Neural crest cell (in vitro differentiated cells): ENCODE data around the gene RRM1. TPM values are rescaled to one million over a fixed set of nuclear protein-coding genes. Genes with fewer than 3 reads are reported as not detected.
A peak's percentile ranks its signal among the peaks of the same experiment; 100 is the strongest.

Experiments
- DNase-seq: peaks from one replicate; pipeline ENCODE4 v3.0.0; 2021; ENCODE audit warnings: low read depth, mixed read lengths, low spot score
- H3K27ac Mint-ChIP-seq: one replicate; pipeline ENCODE4 v1.8.0; 2021; ENCODE audit warnings: mild to moderate bottlenecking, mixed read lengths; ENCODE audit not compliant: unreplicated experiment
- H3K27me3 Mint-ChIP-seq: 2 replicates; pipeline ENCODE4 v1.8.0; 2021; ENCODE audit warnings: low read depth, mild to moderate bottlenecking, mixed read lengths
- H3K36me3 Mint-ChIP-seq: 2 replicates; pipeline ENCODE4 v1.8.0; 2021; ENCODE audit warnings: low read depth, mild to moderate bottlenecking, mixed read lengths
- H3K4me1 Mint-ChIP-seq: 2 replicates; pipeline ENCODE4 v1.8.0; 2021; ENCODE audit warnings: mixed read lengths
- H3K4me3 Mint-ChIP-seq: one replicate; pipeline ENCODE4 v1.8.0; 2021; ENCODE audit warnings: mild to moderate bottlenecking, mixed read lengths
- H3K9me3 Mint-ChIP-seq: 2 replicates; pipeline ENCODE4 v1.8.0; 2021; ENCODE audit warnings: mixed read lengths
- total RNA-seq: library from RNA; stranded (reverse); gene quantifications from 2 replicates; pipeline ENCODE4 v1.2.1, GENCODE V29; 2021
- TF ChIP-seq, protein P1 (sequence below): fragments of 200-600 bp; sonication (generic); conservative IDR thresholded peaks from 2 replicates; pipeline ENCODE4 v1.5.0; 2021; ENCODE audit warnings: antibody characterized with exemption, mild to moderate bottlenecking

RRM1 gene
- total RNA-seq, 1 donor from 2014 or later = 209 TPM

DNA sequence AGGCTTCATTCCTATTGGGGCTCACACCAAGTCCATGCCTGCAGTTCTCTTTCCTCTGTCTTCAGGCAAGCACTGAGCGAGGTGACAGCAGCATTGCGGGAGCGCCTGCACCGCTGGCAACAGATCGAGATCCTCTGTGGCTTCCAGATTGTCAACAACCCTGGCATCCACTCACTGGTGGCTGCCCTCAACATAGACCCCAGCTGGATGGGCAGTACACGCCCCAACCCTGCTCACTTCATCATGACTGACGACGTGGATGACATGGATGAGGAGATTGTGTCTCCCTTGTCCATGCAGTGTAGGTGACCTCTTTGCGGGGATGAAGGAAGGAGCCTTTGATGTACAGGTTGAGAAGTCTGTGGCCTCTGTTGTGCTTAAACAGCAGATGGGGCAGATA lies 11.4 kb upstream of the RRM1 start:
- Mint-ChIP-seq H3K27me3 (no peaks in the 10 kb centered on the region), H3K4me1 (peaks cover 10% of the 10 kb centered on the region), H3K4me3 (no peak overlapping the region), H3K27ac (peak overlapping the region; percentile 24), H3K36me3 (peaks cover 2% of the 10 kb centered on the region), H3K9me3 (no peaks in the 10 kb centered on the region)
- TF ChIP-seq, protein P1, sequence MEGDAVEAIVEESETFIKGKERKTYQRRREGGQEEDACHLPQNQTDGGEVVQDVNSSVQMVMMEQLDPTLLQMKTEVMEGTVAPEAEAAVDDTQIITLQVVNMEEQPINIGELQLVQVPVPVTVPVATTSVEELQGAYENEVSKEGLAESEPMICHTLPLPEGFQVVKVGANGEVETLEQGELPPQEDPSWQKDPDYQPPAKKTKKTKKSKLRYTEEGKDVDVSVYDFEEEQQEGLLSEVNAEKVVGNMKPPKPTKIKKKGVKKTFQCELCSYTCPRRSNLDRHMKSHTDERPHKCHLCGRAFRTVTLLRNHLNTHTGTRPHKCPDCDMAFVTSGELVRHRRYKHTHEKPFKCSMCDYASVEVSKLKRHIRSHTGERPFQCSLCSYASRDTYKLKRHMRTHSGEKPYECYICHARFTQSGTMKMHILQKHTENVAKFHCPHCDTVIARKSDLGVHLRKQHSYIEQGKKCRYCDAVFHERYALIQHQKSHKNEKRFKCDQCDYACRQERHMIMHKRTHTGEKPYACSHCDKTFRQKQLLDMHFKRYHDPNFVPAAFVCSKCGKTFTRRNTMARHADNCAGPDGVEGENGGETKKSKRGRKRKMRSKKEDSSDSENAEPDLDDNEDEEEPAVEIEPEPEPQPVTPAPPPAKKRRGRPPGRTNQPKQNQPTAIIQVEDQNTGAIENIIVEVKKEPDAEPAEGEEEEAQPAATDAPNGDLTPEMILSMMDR = no peak
- DNase-seq = no peak

DNA sequence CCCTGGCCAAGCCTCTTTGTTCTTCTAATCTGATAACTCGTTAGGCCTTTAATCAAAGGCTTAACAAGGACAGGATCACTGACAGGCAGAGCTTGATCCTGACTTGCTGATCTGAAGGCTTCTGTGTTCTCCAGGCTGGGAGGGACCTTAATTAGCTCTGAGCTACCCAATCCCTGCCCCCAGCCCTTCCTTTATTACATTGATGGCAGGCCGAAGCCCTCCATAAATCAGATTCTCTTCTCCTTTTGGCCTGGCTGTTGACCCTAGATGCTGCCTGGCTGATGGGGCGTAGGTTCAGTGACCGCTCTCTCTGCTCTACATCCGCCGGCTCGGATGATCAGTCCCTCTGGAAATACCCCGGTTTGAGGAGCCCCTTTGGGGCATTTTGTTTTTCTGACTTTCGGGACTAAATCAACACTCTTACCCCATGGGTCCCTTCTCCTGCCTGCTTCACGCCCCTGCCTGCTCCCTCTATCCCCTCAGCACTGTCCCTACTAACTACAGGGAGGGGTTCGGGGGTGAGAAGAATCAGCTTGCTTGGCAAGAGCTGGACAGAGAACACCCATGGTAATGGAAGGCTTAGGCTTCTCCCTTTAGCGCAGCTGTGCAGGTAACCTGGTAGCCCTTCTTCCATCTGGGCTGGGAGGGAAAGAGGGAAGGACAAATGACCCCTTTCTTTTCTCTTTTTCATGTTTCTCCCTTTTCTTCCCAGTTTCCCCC lies 10.0 kb upstream of the RRM1 start:
- Mint-ChIP-seq H3K4me3 (no peak overlapping the region), H3K9me3 (no peaks in the 10 kb centered on the region), H3K4me1 (peaks cover 10% of the 10 kb centered on the region), H3K36me3 (peaks cover 2% of the 10 kb centered on the region), H3K27me3 (no peaks in the 10 kb centered on the region), H3K27ac (peak overlapping the region; percentile 60)
- DNase-seq = no peak
- TF ChIP-seq, protein P1 = no peak

DNA sequence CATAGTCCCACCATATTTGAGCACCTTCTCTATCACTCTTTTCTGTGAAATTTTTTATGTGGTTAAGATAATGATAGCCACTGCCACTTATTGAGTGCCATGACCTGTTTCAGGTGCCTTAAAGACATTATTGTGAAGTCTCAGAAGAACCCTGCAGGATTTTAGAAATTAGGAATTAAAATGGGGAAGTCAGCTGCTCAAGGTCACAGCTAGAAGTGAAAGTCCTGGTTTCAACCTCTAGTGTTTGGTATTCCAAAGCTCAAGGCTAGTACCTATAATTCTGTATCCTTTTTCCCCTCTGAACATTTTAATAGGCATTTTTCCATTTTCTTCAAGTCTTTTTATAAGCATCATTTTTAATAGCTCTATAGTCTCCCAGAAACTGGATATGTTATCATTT lies 9.0 kb upstream of the RRM1 start:
- TF ChIP-seq, protein P1 = no peak
- Mint-ChIP-seq H3K4me3 (no peak overlapping the region), H3K36me3 (peaks cover 2% of the 10 kb centered on the region), H3K9me3 (no peaks in the 10 kb centered on the region), H3K27me3 (no peaks in the 10 kb centered on the region), H3K4me1 (peaks cover 10% of the 10 kb centered on the region), H3K27ac (no peak overlapping the region)
- no peak for DNase-seq

DNA sequence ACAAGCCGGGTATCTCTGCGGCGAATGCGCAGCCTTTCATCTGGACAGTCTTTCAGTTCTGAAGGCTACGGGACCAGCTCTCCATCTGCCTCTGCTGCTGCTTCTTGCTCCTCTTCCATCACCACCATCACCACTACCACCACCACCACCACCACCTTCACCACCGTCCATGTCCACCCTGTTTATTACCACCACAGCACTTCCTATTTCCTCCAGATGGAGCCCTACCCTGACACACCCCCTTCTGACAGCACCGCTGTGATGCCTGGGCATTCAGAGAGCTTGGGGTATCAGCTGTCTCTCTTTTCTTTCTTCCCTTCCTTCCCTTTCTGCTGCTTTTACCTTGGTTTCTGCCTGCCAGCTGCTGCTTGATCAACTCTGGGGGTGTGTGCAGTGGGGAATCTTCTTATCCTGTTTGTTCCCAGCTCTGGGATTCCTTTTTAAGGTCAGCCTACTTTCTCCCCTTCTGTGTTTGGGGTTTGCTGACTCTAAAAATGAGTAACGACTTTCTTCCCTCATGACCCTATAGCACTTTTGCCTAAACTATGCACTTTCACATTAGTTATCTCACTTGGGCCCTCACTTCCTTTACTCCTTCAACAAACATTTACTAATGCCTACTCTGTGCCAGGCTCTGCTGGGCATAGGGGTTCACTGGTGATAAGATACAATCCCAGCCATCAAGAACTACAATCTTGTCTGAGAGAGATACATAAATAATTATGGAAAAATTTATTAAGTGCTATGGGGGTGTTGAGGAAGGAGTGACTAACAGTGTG lies 7.8 kb upstream of the RRM1 start:
- Mint-ChIP-seq H3K27me3 (no peaks in the 10 kb centered on the region), H3K9me3 (no peaks in the 10 kb centered on the region), H3K4me1 (peaks cover 10% of the 10 kb centered on the region), H3K4me3 (no peak overlapping the region), H3K27ac (no peak overlapping the region), H3K36me3 (peaks cover 2% of the 10 kb centered on the region)
- TF ChIP-seq, protein P1 = no peak
- no peak for DNase-seq

DNA sequence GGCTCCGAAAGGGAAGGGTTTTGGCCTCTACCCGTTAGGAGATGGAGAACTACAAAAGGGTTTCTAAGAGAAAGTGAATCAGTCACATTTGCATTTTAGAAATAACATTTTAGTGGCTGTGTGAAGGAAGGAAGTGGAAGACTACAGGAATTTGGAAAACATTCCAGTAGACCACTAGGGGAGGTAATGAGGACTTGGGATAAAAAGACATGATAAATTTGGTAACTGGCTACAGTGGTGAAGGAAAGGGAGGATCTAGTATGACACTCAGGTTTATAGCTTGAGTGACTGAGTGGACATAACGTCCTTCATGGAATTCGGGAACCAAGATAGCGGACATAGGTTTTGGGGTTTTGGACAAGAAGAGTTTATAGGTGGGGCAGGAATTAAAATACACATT lies 7.0 kb upstream of the RRM1 start:
- TF ChIP-seq, protein P1 = peak; percentile 29
- peaks cover 2% of the 10 kb centered on the region for H3K36me3 Mint-ChIP-seq
- H3K27ac Mint-ChIP-seq = no peak overlapping the region
- no peak overlapping the region for H3K4me3 Mint-ChIP-seq
- no peaks in the 10 kb centered on the region for H3K27me3 Mint-ChIP-seq
- no peaks in the 10 kb centered on the region for H3K9me3 Mint-ChIP-seq
- peaks cover 10% of the 10 kb centered on the region for H3K4me1 Mint-ChIP-seq
- no peak for DNase-seq
